ENCODE results near the gene RGS12. TPM values are rescaled to one million over a fixed set of nuclear protein-coding genes. Genes with fewer than 3 reads are reported as not detected.
A peak's percentile ranks its signal among the peaks of the same experiment; 100 is the strongest.

Gene RGS12
- total and polyA plus RNA-seq, 2 of the 13 experiments (the other 11 are each of a cell fraction or from before 2014, with no cell fraction given), result 21.0 to 27.7 TPM

- TF ChIP-seq, protein P1, sequence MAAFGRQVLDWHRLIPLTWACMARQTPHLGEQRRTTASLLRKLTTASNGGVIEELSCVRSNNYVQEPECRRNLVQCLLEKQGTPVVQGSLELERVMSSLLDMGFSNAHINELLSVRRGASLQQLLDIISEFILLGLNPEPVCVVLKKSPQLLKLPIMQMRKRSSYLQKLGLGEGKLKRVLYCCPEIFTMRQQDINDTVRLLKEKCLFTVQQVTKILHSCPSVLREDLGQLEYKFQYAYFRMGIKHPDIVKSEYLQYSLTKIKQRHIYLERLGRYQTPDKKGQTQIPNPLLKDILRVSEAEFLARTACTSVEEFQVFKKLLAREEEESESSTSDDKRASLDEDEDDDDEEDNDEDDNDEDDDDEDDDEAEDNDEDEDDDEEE (CRISPR knock-in tag; IDR thresholded peaks at IDR 0.05), result 0 out of 2 replicates have a peak, but pooled peaks have one; percentile 59
- TF ChIP-seq KLF13 (CRISPR knock-in tag; IDR thresholded peaks at IDR 0.05) (no peak), ZNF180 (CRISPR knock-in tag; IDR thresholded peaks at IDR 0.05; ENCODE audit: borderline replicate concordance, low read depth) (no peak), ZNF670 (CRISPR knock-in tag; IDR thresholded peaks at IDR 0.05; ENCODE audit: borderline replicate concordance) (no peak), ZNF292 (CRISPR knock-in tag; IDR thresholded peaks at IDR 0.05; ENCODE audit: borderline replicate concordance, low read depth) (no peak; the same call in 1 of the 2 replicates), SP2 (CRISPR knock-in tag; IDR thresholded peaks at IDR 0.05) (0 out of 2 replicates have a peak, but pooled peaks have one; percentile 14), ZBED4 (CRISPR knock-in tag; IDR thresholded peaks at IDR 0.05; ENCODE audit: borderline replicate concordance) (no peak), ZSCAN31 (CRISPR knock-in tag; IDR thresholded peaks at IDR 0.05; ENCODE audit: low read depth) (no peak), KAT7 (CRISPR knock-in tag; IDR thresholded peaks at IDR 0.05; ENCODE audit: borderline replicate concordance) (no peak), NR2C2 (CRISPR knock-in tag; IDR thresholded peaks at IDR 0.05; ENCODE audit: borderline replicate concordance) (no peak), TBL1XR1 (IDR thresholded peaks at IDR 0.05; ENCODE audit: borderline replicate concordance, low read length, partially characterized antibody) (no peak), ATM (IDR thresholded peaks at IDR 0.05; ENCODE audit: borderline replicate concordance) (no peak), RBM39 (IDR thresholded peaks at IDR 0.05; ENCODE audit: low read depth, low read length, poor library complexity, severe bottlenecking) (peak; percentile 15), ZNF143 (CRISPR knock-in tag; IDR thresholded peaks at IDR 0.05) (no peak)
- TF ChIP-seq, protein P2, sequence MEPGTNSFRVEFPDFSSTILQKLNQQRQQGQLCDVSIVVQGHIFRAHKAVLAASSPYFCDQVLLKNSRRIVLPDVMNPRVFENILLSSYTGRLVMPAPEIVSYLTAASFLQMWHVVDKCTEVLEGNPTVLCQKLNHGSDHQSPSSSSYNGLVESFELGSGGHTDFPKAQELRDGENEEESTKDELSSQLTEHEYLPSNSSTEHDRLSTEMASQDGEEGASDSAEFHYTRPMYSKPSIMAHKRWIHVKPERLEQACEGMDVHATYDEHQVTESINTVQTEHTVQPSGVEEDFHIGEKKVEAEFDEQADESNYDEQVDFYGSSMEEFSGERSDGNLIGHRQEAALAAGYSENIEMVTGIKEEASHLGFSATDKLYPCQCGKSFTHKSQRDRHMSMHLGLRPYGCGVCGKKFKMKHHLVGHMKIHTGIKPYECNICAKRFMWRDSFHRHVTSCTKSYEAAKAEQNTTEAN (CRISPR knock-in tag; conservative IDR thresholded peaks at IDR 0.05), result no peak
Measured at GRCh38 chr4:3284734-3285557, 7.9 kb upstream of the RGS12 start (continued).

Measured in HepG2 (cell line).